Measurements from ENCODE around the gene IFT172.
A peak's percentile ranks its signal among the peaks of the same experiment; 100 is the strongest.

The IFT172 gene

GRCh38 chr2:27448381-27448780 is 41.2 kb downstream of the IFT172 start:
- no peaks in the 10 kb centered on the region for H3K27me3 Mint-ChIP-seq (ENCODE audit: low read depth, poor library complexity)
- no peak for TF ChIP-seq CTCF (IDR thresholded peaks at IDR 0.05)
- H3K27ac Mint-ChIP-seq: no peak overlapping the region
- DNase-seq: no peak
- no peak overlapping the region for H3K4me3 Mint-ChIP-seq
- H3K4me1 Mint-ChIP-seq: peaks cover under 1% of the 10 kb centered on the region
- peaks cover 60% of the 10 kb centered on the region for H3K36me3 Mint-ChIP-seq (ENCODE audit: low read depth)
- H3K9me3 Mint-ChIP-seq: no peaks in the 10 kb centered on the region

GRCh38 chr2:27446057-27446456 is 43.5 kb downstream of the IFT172 start:
- H3K27ac Mint-ChIP-seq: no peak overlapping the region
- H3K9me3 Mint-ChIP-seq: no peaks in the 10 kb centered on the region
- H3K36me3 Mint-ChIP-seq (ENCODE audit: low read depth): peaks cover 58% of the 10 kb centered on the region
- H3K27me3 Mint-ChIP-seq (ENCODE audit: low read depth, poor library complexity): no peaks in the 10 kb centered on the region
- no peak for TF ChIP-seq CTCF (IDR thresholded peaks at IDR 0.05)
- no peak for DNase-seq
- H3K4me3 Mint-ChIP-seq: no peak overlapping the region
- peaks cover 17% of the 10 kb centered on the region for H3K4me1 Mint-ChIP-seq

GRCh38 chr2:27445615-27446014 is 43.9 kb downstream of the IFT172 start:
- Mint-ChIP-seq H3K4me1 (peaks cover 21% of the 10 kb centered on the region), H3K9me3 (no peaks in the 10 kb centered on the region), H3K4me3 (no peak overlapping the region), H3K27ac (no peak overlapping the region), H3K27me3 (ENCODE audit: low read depth, poor library complexity) (no peaks in the 10 kb centered on the region), H3K36me3 (ENCODE audit: low read depth) (peaks cover 60% of the 10 kb centered on the region)
- DNase-seq: no peak
- TF ChIP-seq CTCF (IDR thresholded peaks at IDR 0.05): no peak

GRCh38 chr2:27445155-27445554 is 44.4 kb downstream of the IFT172 start:
- DNase-seq: no peak
- H3K4me1 Mint-ChIP-seq: peaks cover 26% of the 10 kb centered on the region
- TF ChIP-seq CTCF (IDR thresholded peaks at IDR 0.05): no peak
- H3K27me3 Mint-ChIP-seq (ENCODE audit: low read depth, poor library complexity): no peaks in the 10 kb centered on the region
- H3K4me3 Mint-ChIP-seq: no peak overlapping the region
- peaks cover 63% of the 10 kb centered on the region for H3K36me3 Mint-ChIP-seq (ENCODE audit: low read depth)
- no peaks in the 10 kb centered on the region for H3K9me3 Mint-ChIP-seq
- no peak overlapping the region for H3K27ac Mint-ChIP-seq

GRCh38 chr2:27442920-27443282 is 46.6 kb downstream of the IFT172 start:
- Mint-ChIP-seq H3K9me3 (no peaks in the 10 kb centered on the region), H3K36me3 (ENCODE audit: low read depth) (peaks cover 62% of the 10 kb centered on the region), H3K27me3 (ENCODE audit: low read depth, poor library complexity) (no peaks in the 10 kb centered on the region), H3K4me1 (peaks cover 27% of the 10 kb centered on the region), H3K4me3 (peak overlapping the region; percentile 63), H3K27ac (peak overlapping the region; percentile 74)
- no peak for DNase-seq
- no peak for TF ChIP-seq CTCF (IDR thresholded peaks at IDR 0.05)

- Mint-ChIP-seq H3K36me3 (ENCODE audit: low read depth) (peaks cover 59% of the 10 kb centered on the region), H3K4me1 (peaks cover 27% of the 10 kb centered on the region), H3K27me3 (ENCODE audit: low read depth, poor library complexity) (no peaks in the 10 kb centered on the region), H3K4me3 (peak within 1 kb of the TSS; percentile 65), H3K27ac (peak within 1 kb of the TSS; percentile 74), H3K9me3 (no peaks in the 10 kb centered on the region)
- TF ChIP-seq CTCF (IDR thresholded peaks at IDR 0.05): peak; percentile 44
- peak; percentile 76 for DNase-seq
These were observed 47.3 kb downstream of the IFT172 start, which contains the start of gene KRTCAP3 for GRCh38 chr2:27441958-27442919. KRTCAP3 (plus strand) TSS chr2:27442381; CDS start chr2:27442413, 32 bp downstream.

Data from nephron progenitor cell (in vitro differentiated cells).